Activated CD8-positive, alpha-beta T cell treated with anti-CD3 and anti-CD28 coated beads for 36 hours (primary cell): ENCODE measurements around the gene RPS3A. TPM values are rescaled to one million over a fixed set of nuclear protein-coding genes. Genes with fewer than 3 reads are reported as not detected.

Experiments
- ATAC-seq: fragments of 200-7000 bp; cut with Tn5 transposase; one replicate; pipeline ENCODE4 v1.10.0; 2021; ENCODE audit warnings: mild to moderate bottlenecking, moderate library complexity
- CTCF ChIA-PET: fragments of 350-600 bp; sonication (Branson Sonifier 250); formaldehyde crosslinking; loops from one replicate; lab custom pipeline; 2021; ENCODE audit warnings: antibody characterized with exemption; lab: Charles Lee
- POLR2A ChIA-PET: fragments of 350-600 bp; sonication (Branson Sonifier 250); formaldehyde crosslinking; loops from one replicate; lab custom pipeline; 2021; ENCODE audit warnings: antibody characterized with exemption; lab: Charles Lee
- DNase-seq: peaks from one replicate; pipeline ENCODE4 v3.0.0-alpha.2; 2020
- H3K27ac Mint-ChIP-seq: one replicate; pipeline ENCODE4 v1.8.0; 2021; ENCODE audit warnings: mild to moderate bottlenecking, mixed read lengths
- H3K27me3 Mint-ChIP-seq: one replicate; pipeline ENCODE4 v1.8.0; 2021; ENCODE audit warnings: mixed read lengths
- H3K36me3 Mint-ChIP-seq: one replicate; pipeline ENCODE4 v1.8.0; 2021; ENCODE audit warnings: low read depth, mixed read lengths
- H3K4me1 Mint-ChIP-seq: one replicate; pipeline ENCODE4 v1.8.0; 2021; ENCODE audit warnings: low read depth, mixed read lengths
- H3K4me3 Mint-ChIP-seq: one replicate; pipeline ENCODE4 v1.8.0; 2021; ENCODE audit warnings: mild to moderate bottlenecking, moderate library complexity, mixed read lengths
- H3K9me3 Mint-ChIP-seq: one replicate; pipeline ENCODE4 v1.8.0; 2021; ENCODE audit warnings: mixed read lengths
- CTCF ChIP-seq: fragments of 200-600 bp; IDR thresholded peaks from one replicate; pipeline ENCODE4 v1.8.0; 2022; ENCODE audit warnings: antibody characterized with exemption, mild to moderate bottlenecking
- intact Hi-C: fragments of 100-400 bp; cut with micrococcal nuclease; formaldehyde crosslinking; loops from one replicate; pipeline ENCODE4 v1.10.0; 2022
- total RNA-seq, 2 experiments: library from RNA; stranded (reverse); gene quantifications; one replicate each; pipeline ENCODE4 v1.2.3, GENCODE V29; 2021

Gene RPS3A
- total RNA-seq, 2 experiments from 2014 or later = 3,072 to 3,095 TPM

- ChIA-PET POLR2A (no interaction called here), CTCF (no interaction called here)
- TF ChIP-seq CTCF = no peak
- no peaks in the 10 kb centered on the region for H3K9me3 Mint-ChIP-seq
- peak overlapping the region; percentile 52 for H3K27ac Mint-ChIP-seq
- ATAC-seq (no peak), DNase-seq (no peak)
- no peaks in the 10 kb centered on the region for H3K27me3 Mint-ChIP-seq
- no peak overlapping the region for H3K4me3 Mint-ChIP-seq
- H3K36me3 Mint-ChIP-seq = peaks cover 53% of the 10 kb centered on the region
- intact Hi-C loops = no loop called here
- peaks cover 26% of the 10 kb centered on the region for H3K4me1 Mint-ChIP-seq
Measured at GRCh38 chr4:151107063-151107462, 7.6 kb downstream of the RPS3A start.

- POLR2A ChIA-PET = interaction anchor here (0.9 to 2.6 kb wide), 4 partner anchors 8 to 250 kb away, joined by 3 to 11 read pairs (median 7); partner anchors contain the start of gene RPS3A
- H3K9me3 Mint-ChIP-seq = no peaks in the 10 kb centered on the region
- intact Hi-C loops = no loop called here
Measured at GRCh38 chr4:151110236-151110635, 10.8 kb downstream of the RPS3A start.

GRCh38 chr4:151114338-151114737 is 14.9 kb downstream of the RPS3A start:
- no peak overlapping the region for H3K4me3 Mint-ChIP-seq
- peaks cover 2% of the 10 kb centered on the region for H3K4me1 Mint-ChIP-seq
- intact Hi-C loops = no loop called here
- H3K36me3 Mint-ChIP-seq = peaks cover 6% of the 10 kb centered on the region
- ChIA-PET CTCF (interaction anchor here (3.7 kb wide), 1 partner anchor 12 kb away, joined by 17 read pairs; no protein-coding TSS in a partner anchor), POLR2A (interaction anchor here (1.0 to 2.9 kb wide), 8 partner anchors 10 to 143 kb away, joined by 3 to 22 read pairs (median 4); partner anchors contain the start of genes LRBA and RPS3A)
- DNase-seq (no peak), ATAC-seq (no peak)
- TF ChIP-seq CTCF = no peak
- no peak overlapping the region for H3K27ac Mint-ChIP-seq
- H3K9me3 Mint-ChIP-seq = no peaks in the 10 kb centered on the region
- no peaks in the 10 kb centered on the region for H3K27me3 Mint-ChIP-seq

More at GRCh38 chr4:151110236-151110635, 10.8 kb downstream of the RPS3A start:
- Mint-ChIP-seq H3K27me3 (no peaks in the 10 kb centered on the region), H3K36me3 (peaks cover 31% of the 10 kb centered on the region), H3K4me3 (no peak overlapping the region), H3K27ac (no peak overlapping the region), H3K4me1 (peaks cover 6% of the 10 kb centered on the region)
- CTCF ChIA-PET = no interaction called here
- TF ChIP-seq CTCF = no peak
- DNase-seq = no peak
- ATAC-seq = no peak

- POLR2A ChIA-PET = interaction anchor here (0.6 to 2.9 kb wide), 6 partner anchors 10 to 144 kb away, joined by 3 to 22 read pairs (median 4); partner anchors contain the start of gene RPS3A
- DNase-seq = no peak
- H3K4me3 Mint-ChIP-seq = no peak overlapping the region
- no peaks in the 10 kb centered on the region for H3K27me3 Mint-ChIP-seq
- no peak for TF ChIP-seq CTCF
- H3K27ac Mint-ChIP-seq = no peak overlapping the region
- ATAC-seq = no peak
- peaks cover 6% of the 10 kb centered on the region for H3K36me3 Mint-ChIP-seq
- no peaks in the 10 kb centered on the region for H3K9me3 Mint-ChIP-seq
- CTCF ChIA-PET = interaction anchor here (3.7 kb wide), 1 partner anchor 12 kb away, joined by 17 read pairs; no protein-coding TSS in a partner anchor
- H3K4me1 Mint-ChIP-seq = peaks cover 2% of the 10 kb centered on the region
- intact Hi-C loops = loop anchor here (5.0 kb wide), 1 partner anchor 247 kb away; no protein-coding TSS in a partner anchor
Measured at GRCh38 chr4:151114986-151115385, 15.6 kb downstream of the RPS3A start.

GRCh38 chr4:151117371-151117962 is 18.0 kb downstream of the RPS3A start:
- H3K4me3 Mint-ChIP-seq = no peak overlapping the region
- intact Hi-C loops = loop anchor here (5.0 kb wide), 1 partner anchor 245 kb away; no protein-coding TSS in a partner anchor
- H3K27ac Mint-ChIP-seq = no peak overlapping the region
- peaks cover 3% of the 10 kb centered on the region for H3K36me3 Mint-ChIP-seq
- peaks cover 5% of the 10 kb centered on the region for H3K4me1 Mint-ChIP-seq
- no peaks in the 10 kb centered on the region for H3K9me3 Mint-ChIP-seq
- TF ChIP-seq CTCF = peak; percentile 74
- ChIA-PET CTCF (interaction anchor here (0.6 to 2.6 kb wide), 24 partner anchors 9 to 1066 kb away, joined by 3 to 23 read pairs (median 3); partner anchors contain the start of genes LRBA and PRSS48), POLR2A (interaction anchor here (0.5 to 1.4 kb wide), 4 partner anchors 11 to 819 kb away, joined by 3 to 5 read pairs (median 5); partner anchors contain the start of gene RPS3A)
- no peaks in the 10 kb centered on the region for H3K27me3 Mint-ChIP-seq
- ATAC-seq (peak; percentile 79), DNase-seq (peak; percentile 73)
